Epithelial cell of proximal tubule (primary cell): ENCODE data around the gene ABI1. TPM values are rescaled to one million over a fixed set of nuclear protein-coding genes. Genes with fewer than 3 reads are reported as not detected.

Source experiments
- DNase-seq: peaks from one replicate; pipeline ENCODE4 v3.0.0-alpha.2; 2011; ENCODE audit warnings: low read depth
- H3K4me3 ChIP-seq: 2 replicates; pipeline ENCODE4 v1.5.1; 2011; ENCODE audit warnings: low read depth, mild to moderate bottlenecking, low read length
- CTCF ChIP-seq: conservative IDR thresholded peaks from 2 replicates; pipeline ENCODE4 v1.5.1; 2012; ENCODE audit warnings: low read depth, mild to moderate bottlenecking, low read length
- total RNA-seq: library from RNA; depleted of rRNA; stranded (reverse); fragments of >200 nt; gene quantifications from 2 replicates; pipeline ENCODE4 v1.2.3, GENCODE V29; 2015

Gene ABI1
- total RNA-seq, 1 donor from 2014 or later = 34.1 TPM

DNA sequence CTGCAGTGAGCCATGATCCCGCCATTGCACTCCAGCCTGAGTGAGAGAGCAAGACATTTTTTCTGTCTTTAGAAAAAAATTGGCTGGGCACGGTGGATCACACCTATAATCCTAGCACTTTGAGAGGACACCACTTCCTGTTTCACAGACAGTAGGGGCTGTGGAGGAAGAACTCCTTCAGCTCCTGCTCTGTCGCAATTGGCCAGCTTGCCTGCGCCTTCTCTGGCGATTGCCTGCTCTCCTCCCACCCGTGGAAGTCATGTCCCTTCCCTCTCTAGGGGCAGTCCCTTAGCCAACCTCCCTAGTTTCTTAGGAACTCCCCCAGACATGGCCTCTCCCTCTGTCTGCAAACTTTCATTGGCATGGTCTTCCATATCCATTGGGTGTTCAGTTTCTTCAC is 154.6 kb downstream of the ABI1 start:
- no peak for DNase-seq
- no peak for TF ChIP-seq CTCF
- H3K4me3 ChIP-seq = no peak overlapping the region

GRCh38 chr10:26703974-26704373 is 156.8 kb downstream of the ABI1 start:
- no peak for DNase-seq
- TF ChIP-seq CTCF = no peak
- H3K4me3 ChIP-seq = no peak overlapping the region

- TF ChIP-seq CTCF = no peak
- DNase-seq = no peak
These were observed 157.7 kb downstream of the ABI1 start for GRCh38 chr10:26703096-26703495.

GRCh38 chr10:26700884-26701630 is 159.7 kb downstream of the ABI1 start:
- H3K4me3 ChIP-seq = no peak overlapping the region
- TF ChIP-seq CTCF = no peak
- no peak for DNase-seq

More at GRCh38 chr10:26703096-26703495, 157.7 kb downstream of the ABI1 start:
- H3K4me3 ChIP-seq = no peak overlapping the region

DNA sequence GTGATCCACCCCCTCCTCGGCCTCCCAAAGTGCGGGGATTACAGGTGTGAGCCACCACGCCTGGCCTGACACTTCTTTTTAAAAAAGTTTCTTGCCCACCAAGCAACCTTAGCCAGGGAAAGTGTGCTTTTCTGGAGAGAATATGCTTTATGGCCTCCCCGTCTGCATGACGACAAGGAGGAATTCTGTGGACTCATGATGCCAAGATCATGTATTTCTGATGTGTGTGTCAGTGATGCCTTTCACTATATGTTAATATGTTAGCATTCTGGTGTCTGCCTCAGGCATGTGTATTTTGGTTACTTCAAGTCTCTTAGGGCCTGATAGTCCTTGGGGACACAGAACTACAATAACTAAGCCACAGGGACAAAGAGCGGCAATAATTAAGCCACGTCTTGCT is 161.1 kb downstream of the ABI1 start:
- H3K4me3 ChIP-seq = no peak overlapping the region
- no peak for TF ChIP-seq CTCF
- no peak for DNase-seq

- H3K4me3 ChIP-seq = peak overlapping the region; percentile 80
- no peak for TF ChIP-seq CTCF
- no peak for DNase-seq
These were observed 161.8 kb downstream of the ABI1 start for GRCh38 chr10:26698909-26699308.
